Immature natural killer cell (primary cell): Measurements from ENCODE around the gene TMCC1. TPM values are rescaled to one million over a fixed set of nuclear protein-coding genes. Genes with fewer than 3 reads are reported as not detected.

Experiments used
- DNase-seq, 3 donors: peaks; one replicate each; pipeline ENCODE4 v3.0.0; 2022; ENCODE audit warnings: mixed read lengths in 1 of 3
- H3K27ac Mint-ChIP-seq, 6 donors: one replicate each; pipeline ENCODE4 v1.8.0; 2020; ENCODE audit warnings: mixed read lengths in 6 of 6, mild to moderate bottlenecking in 5 of 6, inconsistent platforms in 4 of 6, moderate library complexity in 3 of 6
- H3K27me3 Mint-ChIP-seq, 3 donors: one replicate each; pipeline ENCODE4 v1.8.0; 2020 to 2021; ENCODE audit warnings: low read depth in 3 of 3, mild to moderate bottlenecking in 3 of 3, mixed read lengths in 3 of 3, moderate library complexity in 3 of 3, inconsistent platforms in 1 of 3
- H3K36me3 Mint-ChIP-seq, 3 donors: one replicate each; pipeline ENCODE4 v1.8.0; 2020; ENCODE audit warnings: mixed read lengths in 3 of 3, inconsistent platforms in 2 of 3, mild to moderate bottlenecking in 2 of 3
- H3K4me1 Mint-ChIP-seq, 2 donors: one replicate each; pipeline ENCODE4 v1.8.0; 2020; ENCODE audit warnings: inconsistent platforms in 2 of 2, mild to moderate bottlenecking in 2 of 2, mixed read lengths in 2 of 2, moderate library complexity in 1 of 2
- H3K4me3 Mint-ChIP-seq, 5 donors: one replicate each; pipeline ENCODE4 v1.8.0; 2020; ENCODE audit warnings: mild to moderate bottlenecking in 5 of 5, mixed read lengths in 5 of 5, inconsistent platforms in 3 of 5, moderate library complexity in 3 of 5
- H3K9me3 Mint-ChIP-seq, 6 donors: one replicate each; pipeline ENCODE4 v1.8.0; 2020; ENCODE audit warnings: mild to moderate bottlenecking in 6 of 6, mixed read lengths in 6 of 6, inconsistent platforms in 4 of 6, moderate library complexity in 3 of 6
- polyA plus RNA-seq, 3 donors: library from polyadenylated mRNA; unstranded; fragments of 300-500 nt; fragmentation: Illumina TruSeq; gene quantifications; one replicate each; pipeline ENCODE4 v1.2.3, GENCODE V29; 2021

TMCC1 gene
- polyA plus RNA-seq, 3 donors from 2014 or later, result 1.7 to 5.6 (median 2.2) TPM

- H3K4me1 Mint-ChIP-seq, result peaks cover 43 to 51% of the 10 kb centered on the region in 2 donors
- peaks cover 2 to 8% (median 4%) of the 10 kb centered on the region in 3 donors for H3K27me3 Mint-ChIP-seq
- no peak for DNase-seq
- no peaks in the 10 kb centered on the region for H3K9me3 Mint-ChIP-seq
- H3K36me3 Mint-ChIP-seq, result peaks cover 0 to 3% (median 0%) of the 10 kb centered on the region in 3 donors
- peak overlapping the region in 4 of 5 donors; percentile 28 to 78 (median 54) for H3K4me3 Mint-ChIP-seq
- peak overlapping the region in 2 of 6 donors; percentile 3 to 46 for H3K27ac Mint-ChIP-seq
Observed at GRCh38 chr3:129608936-129609590, 284.4 kb downstream of the TMCC1 start.

GRCh38 chr3:129608087-129608935, 285.2 kb downstream of the TMCC1 start:
- H3K27ac Mint-ChIP-seq, result peak overlapping the region in 3 of 6 donors; percentile 3 to 80 (median 46)
- H3K36me3 Mint-ChIP-seq, result peaks cover 0 to 3% (median 0%) of the 10 kb centered on the region in 3 donors
- no peaks in the 10 kb centered on the region for H3K9me3 Mint-ChIP-seq
- H3K4me3 Mint-ChIP-seq, result peak overlapping the region; percentile 33 to 91 (median 86)
- DNase-seq, result no peak
- peaks cover 48 to 59% of the 10 kb centered on the region in 2 donors for H3K4me1 Mint-ChIP-seq
- peaks cover 2 to 9% (median 4%) of the 10 kb centered on the region in 3 donors for H3K27me3 Mint-ChIP-seq

- DNase-seq, result no peak
- peaks cover 2 to 9% (median 4%) of the 10 kb centered on the region in 3 donors for H3K27me3 Mint-ChIP-seq
- H3K4me3 Mint-ChIP-seq, result peak overlapping the region; percentile 86 to 91 (median 88)
- H3K27ac Mint-ChIP-seq, result peak overlapping the region in 5 of 6 donors; percentile 62 to 88 (median 84)
- H3K36me3 Mint-ChIP-seq, result peaks cover 0 to 3% (median 0%) of the 10 kb centered on the region in 3 donors
- peaks cover 47 to 64% of the 10 kb centered on the region in 2 donors for H3K4me1 Mint-ChIP-seq
- H3K9me3 Mint-ChIP-seq, result no peaks in the 10 kb centered on the region
Observed at GRCh38 chr3:129607391-129608068, 286.0 kb downstream of the TMCC1 start.

GRCh38 chr3:129606636-129607390, 286.7 kb downstream of the TMCC1 start, which contains the start of gene PLXND1:
TSS of gene PLXND1 (minus strand) at chr3:129606676. CDS start at chr3:129606639, 37 bp downstream.
- H3K36me3 Mint-ChIP-seq, result peaks cover 0 to 3% (median under 1%) of the 10 kb centered on the region in 3 donors
- H3K4me1 Mint-ChIP-seq, result peaks cover 52 to 69% of the 10 kb centered on the region in 2 donors
- peak within 1 kb of the TSS; percentile 93 to 98 (median 97) for H3K4me3 Mint-ChIP-seq
- H3K27ac Mint-ChIP-seq, result peak within 1 kb of the TSS; percentile 81 to 95 (median 92)
- no peaks in the 10 kb centered on the region for H3K9me3 Mint-ChIP-seq
- peak; percentile 49 to 70 (median 59) for DNase-seq
- H3K27me3 Mint-ChIP-seq, result peaks cover 2 to 9% (median 4%) of the 10 kb centered on the region in 3 donors

- peaks cover 52 to 63% of the 10 kb centered on the region in 2 donors for H3K4me1 Mint-ChIP-seq
- peaks cover 0 to 3% (median 3%) of the 10 kb centered on the region in 3 donors for H3K36me3 Mint-ChIP-seq
- peak overlapping the region; percentile 81 to 95 (median 92) for H3K27ac Mint-ChIP-seq
- no peaks in the 10 kb centered on the region for H3K9me3 Mint-ChIP-seq
- DNase-seq, result peak in 2 of 3 donors; percentile 19 to 26
- peak overlapping the region; percentile 93 to 98 (median 97) for H3K4me3 Mint-ChIP-seq
- peaks cover 2 to 9% (median 4%) of the 10 kb centered on the region in 3 donors for H3K27me3 Mint-ChIP-seq
Observed at GRCh38 chr3:129605922-129606635, 287.4 kb downstream of the TMCC1 start.

GRCh38 chr3:129605203-129605921, 288.1 kb downstream of the TMCC1 start:
- H3K4me1 Mint-ChIP-seq, result peaks cover 55 to 67% of the 10 kb centered on the region in 2 donors
- H3K36me3 Mint-ChIP-seq, result peaks cover 0 to 3% (median 3%) of the 10 kb centered on the region in 3 donors
- H3K4me3 Mint-ChIP-seq, result peak overlapping the region; percentile 93 to 98 (median 97)
- peak; percentile 30 to 53 (median 52) for DNase-seq
- peaks cover 2 to 9% (median 4%) of the 10 kb centered on the region in 3 donors for H3K27me3 Mint-ChIP-seq
- H3K27ac Mint-ChIP-seq, result peak overlapping the region; percentile 81 to 95 (median 92)
- H3K9me3 Mint-ChIP-seq, result no peaks in the 10 kb centered on the region

GRCh38 chr3:129604767-129605166, 288.7 kb downstream of the TMCC1 start:
- H3K9me3 Mint-ChIP-seq, result no peaks in the 10 kb centered on the region
- no peak for DNase-seq
- H3K27me3 Mint-ChIP-seq, result peaks cover 2 to 9% (median 4%) of the 10 kb centered on the region in 3 donors
- peaks cover 60 to 73% of the 10 kb centered on the region in 2 donors for H3K4me1 Mint-ChIP-seq
- H3K36me3 Mint-ChIP-seq, result peaks cover 0 to 3% (median 3%) of the 10 kb centered on the region in 3 donors
- H3K4me3 Mint-ChIP-seq, result peak overlapping the region; percentile 81 to 98 (median 93)
- peak overlapping the region in 2 of 6 donors; percentile 30 to 75 for H3K27ac Mint-ChIP-seq

GRCh38 chr3:129603991-129604749, 289.3 kb downstream of the TMCC1 start:
- Mint-ChIP-seq H3K27ac (peak overlapping the region in 4 of 6 donors; percentile 30 to 80 (median 39)), H3K4me3 (peak overlapping the region; percentile 81 to 98 (median 93)), H3K36me3 (peaks cover 0 to 3% (median 3%) of the 10 kb centered on the region in 3 donors), H3K9me3 (no peaks in the 10 kb centered on the region), H3K4me1 (peaks cover 64 to 73% of the 10 kb centered on the region in 2 donors), H3K27me3 (peaks cover 2 to 9% (median 4%) of the 10 kb centered on the region in 3 donors)
- no peak for DNase-seq

GRCh38 chr3:129603561-129603942, 290.0 kb downstream of the TMCC1 start:
- Mint-ChIP-seq H3K9me3 (no peaks in the 10 kb centered on the region), H3K36me3 (peaks cover 0 to 3% (median 3%) of the 10 kb centered on the region in 3 donors), H3K4me1 (peaks cover 65 to 73% of the 10 kb centered on the region in 2 donors), H3K27ac (peak overlapping the region in 1 of 6 donors; percentile 80), H3K4me3 (peak overlapping the region; percentile 81 to 98 (median 93)), H3K27me3 (peaks cover 4 to 9% (median 5%) of the 10 kb centered on the region in 3 donors)
- DNase-seq, result no peak

GRCh38 chr3:129602730-129603560, 290.6 kb downstream of the TMCC1 start:
- Mint-ChIP-seq H3K27ac (no peak overlapping the region), H3K27me3 (peaks cover 5 to 12% (median 5%) of the 10 kb centered on the region in 3 donors), H3K4me1 (peaks cover 65 to 73% of the 10 kb centered on the region in 2 donors), H3K4me3 (peak overlapping the region; percentile 81 to 98 (median 93)), H3K36me3 (peaks cover 0 to 3% (median 3%) of the 10 kb centered on the region in 3 donors), H3K9me3 (no peaks in the 10 kb centered on the region)
- DNase-seq, result no peak
